ENCODE data around the gene SFMBT1.

- TF ChIP-seq WHSC1 (IDR thresholded peaks at IDR 0.05; ENCODE audit: low read length), result no peak
- TF ChIP-seq E2F4 (CRISPR knock-in tag; IDR thresholded peaks at IDR 0.05; ENCODE audit: low read depth), result no peak
- TF ChIP-seq PHF20 (IDR thresholded peaks at IDR 0.05; ENCODE audit: partially characterized antibody), result no peak
- TF ChIP-seq CTCF (IDR thresholded peaks at IDR 0.05 in 2 of 3, conservative IDR thresholded peaks at IDR 0.05 in 1 of 3; ENCODE audit: insufficient read depth in 2 of 3, low read depth in 1 of 3, low read length in 3 of 3), result no peak
- TF ChIP-seq POLR2A (conservative IDR thresholded peaks at IDR 0.05), result no peak
- no peak for TF ChIP-seq CAMTA2 (CRISPR knock-in tag; conservative IDR thresholded peaks at IDR 0.05)
- no peak for TF ChIP-seq ETV5 (CRISPR knock-in tag; IDR thresholded peaks at IDR 0.05; ENCODE audit: low read depth)
- TF ChIP-seq KLF6 (CRISPR knock-in tag; IDR thresholded peaks at IDR 0.05; ENCODE audit: borderline replicate concordance), result no peak
- TF ChIP-seq TARDBP (IDR thresholded peaks at IDR 0.05), result no peak
- no peak for TF ChIP-seq ZNF583 (CRISPR knock-in tag; IDR thresholded peaks at IDR 0.05)
- TF ChIP-seq ZNF740 (CRISPR knock-in tag; IDR thresholded peaks at IDR 0.05), result no peak
- TF ChIP-seq ZNF740 (tag; IDR thresholded peaks at IDR 0.05), result no peak
Measured at GRCh38 chr3:52998771-52999513, 46.9 kb downstream of the SFMBT1 start.

Data from K562 (cell line).